HUES64 (cell line): Measurements from ENCODE around the gene KCNQ5.
"Not testable (repeated sequence)": the region's sequence is repeated elsewhere in the genome, so short reads cannot be mapped to it uniquely, and the experiment has no call there.

Source experiments
- H3K27ac ChIP-seq: 2 replicates; pipeline ENCODE4 v1.7.0; 2013; ENCODE audit warnings: low read depth, low read length, inconsistent platforms
- H3K27me3 ChIP-seq: 2 replicates; pipeline ENCODE4 v1.6.1; 2013; ENCODE audit warnings: mild to moderate bottlenecking, low read length; ENCODE audit not compliant: insufficient read depth
- H3K36me3 ChIP-seq: 2 replicates; pipeline ENCODE4 v1.6.1; 2013; ENCODE audit warnings: mild to moderate bottlenecking, low read length; ENCODE audit not compliant: insufficient read depth
- H3K4me1 ChIP-seq: 2 replicates; pipeline ENCODE4 v1.6.1; 2013; ENCODE audit warnings: mild to moderate bottlenecking, low read length, moderate library complexity; ENCODE audit not compliant: insufficient read depth
- H3K4me3 ChIP-seq: 2 replicates; pipeline ENCODE4 v1.5.1; 2013; ENCODE audit warnings: mild to moderate bottlenecking, low read length, moderate library complexity
- H3K9ac ChIP-seq: 2 replicates; pipeline ENCODE4 v1.6.1; 2013; ENCODE audit warnings: mild to moderate bottlenecking, low read depth, low read length
- H3K9me3 ChIP-seq: 2 replicates; pipeline ENCODE4 v1.6.1; 2013; ENCODE audit warnings: low read depth, low read length; ENCODE audit not compliant: insufficient read depth
- WGBS: fragments of 150-250, 120-280 bp; methylation state at CpG from one replicate; pipeline ENCODE4 v1.1.7; 2013; ENCODE audit warnings: missing lambda C conversion rate; 5-methylcytosine and 5-hydroxymethylcytosine counted together

Gene KCNQ5

GRCh38 chr6:72869621-72870020 is 247.8 kb downstream of the KCNQ5 start:
- H3K9ac ChIP-seq, result no peak overlapping the region
- 88% methylated on average over 5 of the region's 5 CpGs for WGBS
- no peaks in the 10 kb centered on the region for H3K9me3 ChIP-seq
- H3K4me1 ChIP-seq, result no peaks in the 10 kb centered on the region
- H3K27ac ChIP-seq, result no peak overlapping the region
- H3K4me3 ChIP-seq, result no peak overlapping the region
- H3K27me3 ChIP-seq, result no peaks in the 10 kb centered on the region
- no peaks in the 10 kb centered on the region for H3K36me3 ChIP-seq

GRCh38 chr6:72873433-72873832 is 251.6 kb downstream of the KCNQ5 start:
- H3K27me3 ChIP-seq, result no peaks in the 10 kb centered on the region
- no peaks in the 10 kb centered on the region for H3K4me1 ChIP-seq
- no peak overlapping the region for H3K9ac ChIP-seq
- no peak overlapping the region for H3K27ac ChIP-seq
- no CpG with 5 or more reads among the region's 1 CpG for WGBS
- no peaks in the 10 kb centered on the region for H3K9me3 ChIP-seq
- no peak overlapping the region for H3K4me3 ChIP-seq
- no peaks in the 10 kb centered on the region for H3K36me3 ChIP-seq

GRCh38 chr6:72876256-72876655 is 254.4 kb downstream of the KCNQ5 start:
- Histone ChIP-seq H3K9ac (no peak overlapping the region), H3K4me3 (no peak overlapping the region), H3K9me3 (no peaks in the 10 kb centered on the region), H3K4me1 (no peaks in the 10 kb centered on the region), H3K27ac (no peak overlapping the region), H3K27me3 (no peaks in the 10 kb centered on the region), H3K36me3 (no peaks in the 10 kb centered on the region)

DNA sequence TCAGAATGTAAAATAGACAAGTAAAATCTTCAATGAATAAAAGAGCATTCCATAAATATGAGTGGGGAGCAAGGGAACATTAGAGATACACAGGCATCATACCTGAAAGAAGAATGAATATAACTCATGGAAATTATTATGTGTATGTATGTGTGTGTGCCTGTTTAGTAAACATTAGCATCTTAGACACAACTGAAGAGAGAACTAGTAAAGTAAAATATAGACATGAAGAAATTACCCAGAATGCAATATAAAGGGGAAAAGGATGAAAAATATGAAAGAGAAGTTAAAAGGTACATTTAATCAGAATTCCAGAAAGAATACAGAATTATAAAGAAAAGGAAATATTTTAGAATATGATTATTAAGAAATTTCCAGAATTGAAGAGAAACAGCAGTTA is 264.3 kb downstream of the KCNQ5 start:
- Histone ChIP-seq H3K9me3 (no peaks in the 10 kb centered on the region), H3K36me3 (no peaks in the 10 kb centered on the region), H3K9ac (no peak overlapping the region), H3K27ac (no peak overlapping the region), H3K4me3 (no peak overlapping the region), H3K4me1 (no peaks in the 10 kb centered on the region), H3K27me3 (no peaks in the 10 kb centered on the region)

GRCh38 chr6:72890233-72890632 is 268.4 kb downstream of the KCNQ5 start:
- Histone ChIP-seq H3K9ac (no peak overlapping the region), H3K27ac (no peak overlapping the region), H3K27me3 (no peaks in the 10 kb centered on the region), H3K9me3 (no peaks in the 10 kb centered on the region), H3K4me1 (no peaks in the 10 kb centered on the region), H3K4me3 (no peak overlapping the region), H3K36me3 (no peaks in the 10 kb centered on the region)
- no CpG with 5 or more reads among the region's 1 CpG for WGBS

DNA sequence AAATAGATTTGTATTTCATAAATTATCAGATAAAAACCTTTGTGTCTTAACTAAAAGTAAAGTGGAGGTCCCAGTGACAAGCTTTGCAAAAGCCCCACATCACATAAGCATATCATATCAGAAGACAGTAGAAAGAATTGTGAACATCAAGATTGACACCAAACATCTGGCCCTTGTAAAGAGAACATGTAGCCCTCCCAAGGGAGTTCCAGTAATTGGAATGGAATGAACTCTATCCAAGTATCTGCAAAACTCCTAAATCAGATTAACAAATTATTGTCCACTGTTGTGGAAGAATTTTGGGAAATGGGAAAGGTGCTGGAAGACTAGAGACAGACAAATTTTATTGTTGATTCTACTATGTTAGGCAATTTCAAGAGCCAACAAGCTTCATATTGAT is 268.8 kb downstream of the KCNQ5 start:
- Histone ChIP-seq H3K36me3 (no peaks in the 10 kb centered on the region), H3K4me3 (no peak overlapping the region), H3K27me3 (no peaks in the 10 kb centered on the region), H3K9me3 (no peaks in the 10 kb centered on the region), H3K4me1 (no peaks in the 10 kb centered on the region), H3K27ac (no peak overlapping the region), H3K9ac (no peak overlapping the region)

GRCh38 chr6:72892901-72893300 is 271.0 kb downstream of the KCNQ5 start:
- no peak overlapping the region for H3K9ac ChIP-seq
- no peak overlapping the region for H3K4me3 ChIP-seq
- no peaks in the 10 kb centered on the region for H3K4me1 ChIP-seq
- H3K27ac ChIP-seq, result no peak overlapping the region
- H3K27me3 ChIP-seq, result no peaks in the 10 kb centered on the region
- H3K9me3 ChIP-seq, result no peaks in the 10 kb centered on the region
- H3K36me3 ChIP-seq, result no peaks in the 10 kb centered on the region
- whole genome bisulfite sequencing, result no CpG with 5 or more reads among the region's 1 CpG

DNA sequence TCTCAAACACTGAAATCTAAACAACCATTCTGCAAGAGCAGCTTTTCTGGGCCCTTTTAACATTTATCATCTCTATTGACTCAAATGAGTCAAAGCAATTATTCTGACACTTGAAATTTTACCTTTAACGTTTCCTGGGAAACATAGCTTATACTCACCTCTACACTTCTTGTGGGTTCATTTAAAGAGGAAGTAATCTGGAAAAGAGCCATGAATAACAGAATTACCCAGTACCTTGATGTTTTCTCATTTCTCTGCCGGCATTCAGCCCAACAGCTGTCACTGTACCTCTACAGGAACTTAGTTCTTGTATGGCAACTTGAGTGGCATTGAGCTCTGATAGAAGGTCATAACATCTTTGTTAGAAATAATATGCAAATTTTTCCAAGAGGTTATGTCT is 272.2 kb downstream of the KCNQ5 start:
- Histone ChIP-seq H3K4me1 (no peaks in the 10 kb centered on the region), H3K27ac (no peak overlapping the region), H3K27me3 (no peaks in the 10 kb centered on the region), H3K4me3 (no peak overlapping the region), H3K9me3 (no peaks in the 10 kb centered on the region), H3K9ac (no peak overlapping the region), H3K36me3 (no peaks in the 10 kb centered on the region)
- WGBS, result 95% methylated on average over 2 of the region's 2 CpGs

- H3K4me3 ChIP-seq, H3K27me3 ChIP-seq, H3K4me1 ChIP-seq, H3K9ac ChIP-seq, H3K9me3 ChIP-seq, H3K27ac ChIP-seq, H3K36me3 ChIP-seq: not testable (repeated sequence)
- 81% methylated on average over 3 of the region's 3 CpGs for WGBS
Measured at GRCh38 chr6:72898313-72898712, 276.4 kb downstream of the KCNQ5 start.

DNA sequence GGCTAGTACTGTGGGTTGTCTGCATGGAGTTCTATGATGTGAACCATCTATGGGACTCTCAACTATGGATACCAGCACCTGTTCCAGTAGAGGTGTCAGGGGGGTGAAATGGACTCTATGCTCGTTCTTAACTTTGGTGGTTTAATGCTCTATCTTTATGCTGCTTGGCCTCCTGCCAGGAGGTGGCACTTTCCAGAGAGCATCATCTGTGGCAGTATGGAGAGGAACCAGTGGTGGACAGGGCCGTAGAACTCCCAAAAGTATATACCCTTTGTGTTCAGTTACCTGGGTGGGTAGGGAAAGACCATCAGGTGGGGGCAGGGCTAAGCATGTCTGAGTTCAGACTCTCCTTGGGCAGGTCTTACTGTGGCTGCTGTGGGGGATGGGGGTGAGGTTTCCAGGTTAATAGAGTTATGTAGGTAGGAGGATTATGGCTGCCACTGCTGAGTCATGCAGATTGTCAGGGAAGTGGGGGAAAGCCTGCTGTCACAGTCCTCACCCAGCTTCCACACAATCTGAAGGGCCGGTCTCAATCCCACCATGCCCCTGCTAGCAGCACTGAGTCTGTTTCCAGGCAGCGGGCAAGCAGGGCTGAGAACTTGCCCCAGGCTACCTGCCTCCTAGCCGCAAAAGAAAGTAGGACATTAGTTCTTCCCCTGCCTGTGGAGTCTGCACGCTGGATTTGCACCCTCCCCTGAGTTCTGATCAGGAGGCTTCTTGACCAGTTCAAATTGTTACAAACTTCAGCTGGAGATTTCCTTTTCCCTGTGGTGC is 284.0 kb downstream of the KCNQ5 start:
- no peaks in the 10 kb centered on the region for H3K9me3 ChIP-seq
- WGBS, result 87% methylated on average over 6 of the region's 6 CpGs
- no peak overlapping the region for H3K4me3 ChIP-seq
- H3K4me1 ChIP-seq, result no peaks in the 10 kb centered on the region
- H3K27ac ChIP-seq, result no peak overlapping the region
- no peaks in the 10 kb centered on the region for H3K27me3 ChIP-seq
- no peaks in the 10 kb centered on the region for H3K36me3 ChIP-seq
- H3K9ac ChIP-seq, result no peak overlapping the region

- 91% methylated on average over 2 of the region's 2 CpGs for WGBS
Measured at GRCh38 chr6:72911463-72912155, 289.7 kb downstream of the KCNQ5 start.

More at GRCh38 chr6:72911463-72912155, 289.7 kb downstream of the KCNQ5 start:
- Histone ChIP-seq H3K36me3 (no peaks in the 10 kb centered on the region), H3K9me3 (no peaks in the 10 kb centered on the region), H3K27ac (no peak overlapping the region), H3K4me1 (no peaks in the 10 kb centered on the region), H3K27me3 (no peaks in the 10 kb centered on the region), H3K9ac (no peak overlapping the region), H3K4me3 (no peak overlapping the region)
